ENCODE data around the gene C1QTNF7.

Gene C1QTNF7

GRCh38 chr4:15414551-15415091, 13.2 kb upstream of the C1QTNF7 start:
- DNase-seq = peak; percentile 16

GRCh38 chr4:15416357-15417232, 11.2 kb upstream of the C1QTNF7 start:
- no peak for DNase-seq

GRCh38 chr4:15417233-15417660, 10.6 kb upstream of the C1QTNF7 start:
- no peak for DNase-seq

- no peak for DNase-seq
Observed at GRCh38 chr4:15418956-15419355, 8.9 kb upstream of the C1QTNF7 start.

- DNase-seq = no peak
Observed at GRCh38 chr4:15420642-15421041, 7.2 kb upstream of the C1QTNF7 start.

- DNase-seq = no peak
Observed at GRCh38 chr4:15423285-15423711, 4.5 kb upstream of the C1QTNF7 start.

GRCh38 chr4:15425520-15425919, 2.3 kb upstream of the C1QTNF7 start:
- no peak for DNase-seq

GRCh38 chr4:15427161-15427560, 672 bp upstream of the C1QTNF7 start:
- DNase-seq = no peak

- DNase-seq = no peak
Observed at GRCh38 chr4:15428611-15429010, 778 bp downstream of the C1QTNF7 start.

- DNase-seq = no peak
Observed at GRCh38 chr4:15434091-15434490, 6.3 kb downstream of the C1QTNF7 start.

- no peak for DNase-seq
Observed at GRCh38 chr4:15434676-15435075, 6.8 kb downstream of the C1QTNF7 start.

- no peak for DNase-seq
Observed at GRCh38 chr4:15436513-15436912, 8.7 kb downstream of the C1QTNF7 start.

GRCh38 chr4:15438939-15439524, 11.2 kb downstream of the C1QTNF7 start:
- DNase-seq = no peak

GRCh38 chr4:15443371-15444160, 15.7 kb downstream of the C1QTNF7 start:
- no peak for DNase-seq

- no peak for DNase-seq
Observed at GRCh38 chr4:15444276-15444675, 16.4 kb downstream of the C1QTNF7 start.

- DNase-seq = no peak
Observed at GRCh38 chr4:15444879-15445547, 17.2 kb downstream of the C1QTNF7 start.

- no peak for DNase-seq
Observed at GRCh38 chr4:15451181-15451865, 23.5 kb downstream of the C1QTNF7 start.

GRCh38 chr4:15451866-15452765, 24.3 kb downstream of the C1QTNF7 start:
- no peak for DNase-seq

- no peak for DNase-seq
Observed at GRCh38 chr4:15455290-15455689, 27.5 kb downstream of the C1QTNF7 start.

GRCh38 chr4:15457406-15458201, 29.8 kb downstream of the C1QTNF7 start:
- DNase-seq = no peak
